ENCODE measurements around the gene MAGOH.

GRCh38 chr1:53262000-53262399 is 23.7 kb upstream of the MAGOH start:
- TF ChIP-seq YY1 (IDR thresholded peaks at IDR 0.05) (no peak), JUND (IDR thresholded peaks at IDR 0.05) (no peak), RAD21 (IDR thresholded peaks at IDR 0.05) (no peak), REST (IDR thresholded peaks at IDR 0.05) (no peak), CTCF (IDR thresholded peaks at IDR 0.05; ENCODE audit: low read depth, low read length, missing input control) (no peak), SP1 (IDR thresholded peaks at IDR 0.05) (no peak), EGR1 (IDR thresholded peaks at IDR 0.05; ENCODE audit: low read depth in 2 of 2) (no peak), GABPA (IDR thresholded peaks at IDR 0.05 in 1 of 2, conservative IDR thresholded peaks at IDR 0.05 in 1 of 2) (no peak), TAF1 (conservative IDR thresholded peaks at IDR 0.05) (no peak), MAX (IDR thresholded peaks at IDR 0.05) (no peak), RXRA (IDR thresholded peaks at IDR 0.05) (no peak), FOXA1 (IDR thresholded peaks at IDR 0.05) (no peak)
- TF ChIP-seq, protein P1, sequence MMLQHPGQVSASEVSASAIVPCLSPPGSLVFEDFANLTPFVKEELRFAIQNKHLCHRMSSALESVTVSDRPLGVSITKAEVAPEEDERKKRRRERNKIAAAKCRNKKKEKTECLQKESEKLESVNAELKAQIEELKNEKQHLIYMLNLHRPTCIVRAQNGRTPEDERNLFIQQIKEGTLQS (IDR thresholded peaks at IDR 0.05) = no peak
- TF ChIP-seq, protein P2, sequence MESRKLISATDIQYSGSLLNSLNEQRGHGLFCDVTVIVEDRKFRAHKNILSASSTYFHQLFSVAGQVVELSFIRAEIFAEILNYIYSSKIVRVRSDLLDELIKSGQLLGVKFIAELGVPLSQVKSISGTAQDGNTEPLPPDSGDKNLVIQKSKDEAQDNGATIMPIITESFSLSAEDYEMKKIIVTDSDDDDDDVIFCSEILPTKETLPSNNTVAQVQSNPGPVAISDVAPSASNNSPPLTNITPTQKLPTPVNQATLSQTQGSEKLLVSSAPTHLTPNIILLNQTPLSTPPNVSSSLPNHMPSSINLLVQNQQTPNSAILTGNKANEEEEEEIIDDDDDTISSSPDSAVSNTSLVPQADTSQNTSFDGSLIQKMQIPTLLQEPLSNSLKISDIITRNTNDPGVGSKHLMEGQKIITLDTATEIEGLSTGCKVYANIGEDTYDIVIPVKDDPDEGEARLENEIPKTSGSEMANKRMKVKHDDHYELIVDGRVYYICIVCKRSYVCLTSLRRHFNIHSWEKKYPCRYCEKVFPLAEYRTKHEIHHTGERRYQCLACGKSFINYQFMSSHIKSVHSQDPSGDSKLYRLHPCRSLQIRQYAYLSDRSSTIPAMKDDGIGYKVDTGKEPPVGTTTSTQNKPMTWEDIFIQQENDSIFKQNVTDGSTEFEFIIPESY (IDR thresholded peaks at IDR 0.05) = no peak
